SH-SY5Y (cell line): Measurements from ENCODE around the gene SOCS4.

ENCODE experiments used
- GATA2 ChIP-seq: IDR thresholded peaks from 2 replicates; pipeline ENCODE4 v1.6.1; 2011; ENCODE audit warnings: mild to moderate bottlenecking, low read depth, low read length
- GATA3 ChIP-seq: IDR thresholded peaks from 2 replicates; pipeline ENCODE4 v1.6.1; 2011; ENCODE audit warnings: low read depth, mild to moderate bottlenecking, low read length, moderate library complexity

DNA sequence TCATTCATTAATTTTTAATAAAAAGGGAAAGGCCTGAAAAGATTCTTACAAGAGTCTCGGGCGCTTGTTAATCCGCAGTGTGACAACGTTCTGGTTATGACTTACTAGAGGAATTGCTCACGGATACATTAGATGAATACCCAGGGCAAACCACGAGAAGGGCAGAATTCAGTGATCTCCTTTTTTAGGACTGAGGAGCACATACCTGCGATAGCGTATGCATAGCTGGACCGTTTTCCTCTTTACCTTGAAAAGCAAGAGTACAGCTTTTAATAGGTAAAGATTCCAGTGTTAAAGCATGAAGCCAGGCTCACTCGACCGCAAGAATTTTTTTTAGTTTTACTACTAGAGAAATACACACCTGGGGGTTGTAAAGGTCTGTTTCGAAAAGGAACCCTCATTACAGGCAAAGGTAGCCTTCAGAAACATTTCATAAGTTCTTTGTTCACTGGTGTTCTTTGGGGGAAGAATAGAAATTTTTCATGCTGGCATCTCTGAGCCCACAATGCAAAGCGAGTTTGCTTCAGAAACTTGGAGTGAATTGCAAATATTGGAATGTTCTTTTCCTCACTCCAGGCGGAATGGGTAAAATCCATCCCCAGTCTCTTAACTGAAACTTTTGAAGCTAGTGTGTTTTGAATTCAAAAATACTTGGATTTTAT is 25.4 kb downstream of the SOCS4 start:
- no peak for TF ChIP-seq GATA2
- no peak for TF ChIP-seq GATA3
